NCI-H187 treated with DMSO at 0.1 percent for 48 hours (cell line): Measurements from ENCODE around the gene MGMT.

Source experiments
- DNase-seq: peaks from one replicate; lab custom pipeline; 2025; lab: John Stamatoyannopoulos, UW

The MGMT gene

GRCh38 chr10:129692695-129693094 lies 225.7 kb downstream of the MGMT start:
- no peak for DNase-seq

DNA sequence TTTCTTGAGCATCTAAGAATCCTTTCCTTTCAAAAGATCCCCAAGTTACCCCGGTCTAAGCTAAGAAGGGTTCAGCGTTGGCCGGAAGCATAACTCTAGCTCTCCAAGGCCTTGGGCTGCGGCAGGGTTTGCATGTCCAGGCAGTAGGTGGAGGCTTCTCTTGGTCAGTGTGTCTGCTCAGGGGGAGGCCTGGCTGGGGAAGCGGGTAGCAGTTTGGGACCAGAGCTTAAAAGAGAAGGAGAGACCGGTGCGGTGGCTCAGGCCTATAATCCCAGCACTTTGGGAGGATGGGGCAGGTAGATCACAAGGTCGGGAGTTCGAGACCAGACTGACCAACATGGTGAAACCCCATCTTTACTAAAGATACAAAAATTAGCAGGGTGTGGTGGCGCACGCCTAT lies 226.3 kb downstream of the MGMT start:
- no peak for DNase-seq

GRCh38 chr10:129694184-129694583 lies 227.1 kb downstream of the MGMT start:
- DNase-seq: no peak

GRCh38 chr10:129694691-129695243 lies 227.7 kb downstream of the MGMT start:
- DNase-seq: no peak

- DNase-seq: no peak
Measured at GRCh38 chr10:129695671-129696070, 228.6 kb downstream of the MGMT start.

- no peak for DNase-seq
Measured at GRCh38 chr10:129696636-129697035, 229.6 kb downstream of the MGMT start.

GRCh38 chr10:129697463-129698247 lies 230.6 kb downstream of the MGMT start:
- DNase-seq: no peak

- DNase-seq: no peak
Measured at GRCh38 chr10:129699722-129700340, 232.8 kb downstream of the MGMT start.

GRCh38 chr10:129702605-129703004 lies 235.6 kb downstream of the MGMT start:
- DNase-seq: no peak

DNA sequence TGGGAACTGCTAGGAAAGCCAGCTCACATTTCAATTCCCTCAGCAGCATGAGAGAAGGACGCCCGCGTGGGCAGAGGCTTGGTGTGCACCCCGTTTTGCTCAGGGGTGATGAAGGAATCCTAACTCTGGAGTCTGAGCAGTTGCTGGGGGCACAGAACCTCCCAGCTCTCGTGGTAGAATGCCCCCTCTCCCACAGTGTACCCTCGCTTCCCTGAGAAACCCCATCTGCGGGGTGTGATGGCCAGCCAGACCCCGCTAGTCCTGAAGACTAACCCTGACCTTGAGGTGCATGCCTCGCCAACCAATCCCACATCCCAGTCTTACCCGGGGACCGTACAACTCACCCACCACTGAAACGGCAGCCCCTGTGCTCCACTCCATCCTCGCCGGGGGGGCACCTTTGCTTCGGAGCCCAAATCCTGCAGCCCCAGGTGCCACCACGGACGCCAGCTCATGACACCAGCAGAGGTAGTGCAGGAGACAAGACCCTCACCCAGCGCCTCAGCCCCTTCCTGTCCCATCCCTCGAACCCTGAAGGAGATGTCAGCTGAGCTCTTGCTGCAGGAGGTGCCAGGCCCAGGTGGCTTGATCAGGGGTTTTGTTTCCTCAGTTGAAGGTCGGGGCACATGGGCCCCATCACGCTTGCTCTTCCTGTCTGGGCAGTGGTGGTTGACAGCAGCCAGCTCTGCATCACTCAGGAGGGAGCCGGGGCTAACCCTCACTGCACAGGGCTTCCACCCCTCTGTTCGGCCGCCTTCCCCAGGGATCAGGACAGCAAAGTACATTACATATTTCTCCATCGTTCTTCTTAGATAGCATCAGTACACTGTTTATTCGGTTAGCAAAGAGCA lies 236.5 kb downstream of the MGMT start:
- no peak for DNase-seq

DNA sequence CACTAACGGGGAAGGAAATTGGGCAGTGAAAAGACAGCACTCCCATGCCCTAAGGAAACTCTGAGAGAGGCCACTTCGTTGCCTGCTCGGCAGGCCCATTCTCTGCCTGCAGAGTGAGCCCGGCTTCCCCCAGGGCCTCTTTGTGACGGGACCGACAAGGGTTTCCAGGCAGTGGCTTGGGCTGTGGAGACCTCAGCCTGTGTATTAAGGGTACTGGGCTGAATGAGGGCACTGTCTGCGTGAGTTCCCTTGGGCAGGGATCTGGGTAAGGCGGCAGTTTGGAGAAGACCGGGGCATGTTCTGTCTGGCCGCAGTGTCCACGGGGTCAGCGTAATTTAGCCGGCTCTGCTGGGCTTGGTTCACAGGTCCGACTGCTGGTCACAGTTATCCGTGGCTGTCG lies 237.2 kb downstream of the MGMT start:
- DNase-seq: no peak

DNA sequence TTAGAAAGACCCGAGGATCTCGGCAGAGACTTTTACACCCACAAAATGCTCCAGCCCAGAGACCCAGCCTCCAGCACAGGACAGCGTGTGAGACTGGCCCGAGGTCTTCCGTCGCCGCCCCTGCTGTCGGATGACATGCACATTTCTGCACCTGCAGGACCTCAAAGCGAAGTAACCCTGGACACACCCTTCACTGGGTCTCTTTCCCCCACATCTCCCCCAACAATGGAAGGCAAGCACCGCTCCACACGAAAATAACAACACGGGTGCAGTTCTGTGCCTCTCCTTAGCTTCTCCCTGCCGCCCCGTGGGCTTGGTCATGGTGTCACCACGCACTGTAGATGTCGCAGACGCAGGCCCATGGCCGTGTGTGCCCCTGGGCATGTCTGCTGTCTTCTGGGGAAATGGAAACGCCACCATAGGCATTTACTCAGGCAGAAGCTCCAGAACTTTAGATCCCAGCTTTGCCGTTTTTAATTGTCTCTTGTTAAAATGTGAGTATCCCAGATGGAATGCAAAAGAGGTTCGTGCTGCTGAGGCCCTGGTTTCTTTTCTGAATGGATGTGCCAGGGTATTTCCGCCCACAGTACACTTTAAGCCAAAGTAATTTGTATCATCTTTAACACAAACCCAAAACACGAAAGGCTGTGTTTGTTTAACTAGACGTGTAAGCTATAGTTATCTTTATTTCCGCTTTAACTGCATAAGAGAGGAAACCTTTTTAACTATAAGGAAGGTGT lies 237.9 kb downstream of the MGMT start:
- no peak for DNase-seq

GRCh38 chr10:129705676-129706075 lies 238.6 kb downstream of the MGMT start:
- DNase-seq: no peak

DNA sequence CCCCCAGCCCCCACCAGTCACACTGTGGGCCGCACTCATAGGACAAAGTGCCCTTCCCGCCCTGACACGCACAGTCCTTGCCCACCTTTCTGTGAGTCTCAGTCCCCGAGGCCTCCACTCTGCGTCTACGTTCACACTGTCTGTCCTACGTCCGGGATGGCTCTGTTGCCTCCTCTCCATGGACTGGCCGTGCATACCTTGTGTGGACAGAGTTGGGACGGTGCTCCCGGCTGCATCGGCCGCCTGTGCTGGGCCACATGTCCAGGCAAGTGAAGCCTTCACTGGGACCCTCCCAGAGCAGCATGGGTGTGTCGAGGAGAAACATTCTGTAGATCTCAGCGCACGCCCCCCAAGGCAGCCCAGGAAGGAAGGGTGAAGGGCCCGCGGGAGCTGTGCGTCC lies 239.0 kb downstream of the MGMT start:
- no peak for DNase-seq

- no peak for DNase-seq
Measured at GRCh38 chr10:129706523-129706922, 239.5 kb downstream of the MGMT start.

GRCh38 chr10:129707406-129708388 lies 240.7 kb downstream of the MGMT start:
- DNase-seq: no peak

- DNase-seq: no peak
Measured at GRCh38 chr10:129709101-129709500, 242.1 kb downstream of the MGMT start.

DNA sequence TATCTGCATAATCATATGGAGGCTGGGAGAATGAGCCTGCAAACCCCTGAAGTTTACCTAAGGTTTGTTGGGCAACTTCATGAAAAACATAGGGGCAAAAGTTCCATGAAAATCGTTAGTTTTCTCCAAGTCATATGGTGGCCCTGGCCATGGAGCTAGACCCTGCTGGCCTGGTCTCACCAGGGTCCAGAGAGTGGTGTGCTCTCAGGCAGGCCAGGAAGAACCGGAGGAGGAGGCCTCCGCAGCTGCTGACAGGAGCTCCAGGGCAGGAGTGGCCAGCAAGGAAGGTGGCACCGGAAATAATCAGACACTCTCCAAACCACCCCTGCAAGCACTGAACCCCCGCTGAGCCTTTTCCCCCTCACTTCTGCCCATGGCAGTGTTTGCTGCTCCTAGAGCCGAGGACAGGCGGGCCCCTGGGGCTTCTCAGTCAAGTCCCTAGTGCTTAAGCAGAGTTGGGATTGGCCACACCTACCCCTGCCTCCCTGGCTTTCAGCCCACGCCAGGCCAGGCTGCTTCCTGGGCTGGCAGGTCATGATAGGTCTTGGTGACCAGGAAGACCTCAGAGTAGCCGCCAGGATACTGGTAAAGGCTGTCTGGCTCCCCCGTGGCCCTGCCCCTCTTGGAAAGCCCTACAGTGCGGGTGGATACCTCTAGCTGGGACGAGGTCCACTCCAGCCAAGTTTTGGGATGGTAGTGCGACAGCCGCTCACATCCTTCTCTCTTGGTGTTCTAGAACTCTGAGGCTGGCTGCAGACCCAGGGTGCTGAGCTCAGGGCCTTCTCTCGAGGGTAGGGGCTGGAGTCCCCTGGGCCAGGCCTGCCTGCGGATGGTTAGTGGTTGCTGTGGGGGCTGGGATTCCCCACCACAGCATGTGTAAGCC lies 242.8 kb downstream of the MGMT start:
- no peak for DNase-seq

DNA sequence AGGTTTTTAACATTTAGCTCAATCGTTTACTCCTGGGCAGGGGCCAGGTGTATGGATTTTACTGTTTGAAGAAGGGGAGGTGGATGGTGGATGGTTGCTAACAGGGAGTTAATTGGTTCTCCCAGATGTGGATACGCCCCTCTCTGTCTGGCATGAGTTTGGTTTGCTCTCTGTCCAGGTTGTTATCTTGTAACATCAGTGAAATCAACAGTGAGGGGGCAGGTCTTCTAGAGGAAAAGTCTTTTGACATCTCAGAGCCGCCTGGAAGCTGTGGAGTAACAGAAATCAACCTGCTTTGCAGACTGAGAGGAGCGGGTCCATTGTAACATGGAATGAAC lies 243.4 kb downstream of the MGMT start:
- DNase-seq: no peak

- no peak for DNase-seq
Measured at GRCh38 chr10:129711291-129711690, 244.2 kb downstream of the MGMT start.
